ENCODE results near the gene CD300LF.

Gene CD300LF

DNA sequence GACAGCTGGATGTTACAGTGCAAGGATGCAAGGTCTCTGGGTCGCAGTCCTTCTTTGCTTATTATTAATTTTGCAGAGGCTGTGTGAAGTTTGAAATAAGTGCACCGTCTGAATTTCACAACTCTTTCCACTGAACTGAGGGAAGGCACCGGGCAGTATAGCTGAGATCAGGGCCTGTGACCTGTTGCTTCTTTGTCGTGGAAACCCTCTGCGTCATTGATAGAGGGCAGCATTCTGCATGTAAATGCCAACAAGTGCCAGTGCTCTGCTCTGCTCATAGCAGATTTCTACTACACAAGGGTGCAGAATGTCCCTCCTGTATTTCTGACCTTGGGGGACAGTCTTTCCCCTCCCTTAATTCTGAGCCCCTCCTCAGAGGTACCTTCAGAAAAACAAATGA lies 26.0 kb downstream of the CD300LF start:
- Histone ChIP-seq H3K36me3 (ENCODE audit: insufficient read depth, low read length) (no peaks in the 10 kb centered on the region), H3K4me1 (ENCODE audit: insufficient read depth, low read length) (no peaks in the 10 kb centered on the region), H3K27ac (ENCODE audit: low read length) (no peak overlapping the region), H3K79me2 (ENCODE audit: insufficient read depth, low read length) (no peaks in the 10 kb centered on the region), H3K9me3 (ENCODE audit: insufficient read depth, low read length, severe bottlenecking) (no peaks in the 10 kb centered on the region), H3K9ac (ENCODE audit: low read depth, low read length) (no peak overlapping the region), H3K27me3 (ENCODE audit: insufficient read depth, low read length, poor library complexity) (peaks cover 10% of the 10 kb centered on the region), H3K4me2 (ENCODE audit: insufficient read depth, low read length) (no peak overlapping the region), H3K4me3 (ENCODE audit: low read depth in 1 of 2, low read length in 2 of 2) (no peak overlapping the region), H4K20me1 (ENCODE audit: insufficient read depth, low read length) (no peaks in the 10 kb centered on the region), H2AFZ (ENCODE audit: low read depth, low read length) (no peak overlapping the region)
- ATAC-seq (ENCODE audit: insufficient read depth, low read depth) (no peak), DNase-seq (no peak)
- TF ChIP-seq CTCF (IDR thresholded peaks at IDR 0.05; ENCODE audit: borderline replicate concordance, extremely low read depth, low read length, poor library complexity, severe bottlenecking) (peak; percentile 24), EZH2 (IDR thresholded peaks at IDR 0.05; ENCODE audit: borderline replicate concordance, low read depth, low read length, severe bottlenecking) (no peak)

DNA sequence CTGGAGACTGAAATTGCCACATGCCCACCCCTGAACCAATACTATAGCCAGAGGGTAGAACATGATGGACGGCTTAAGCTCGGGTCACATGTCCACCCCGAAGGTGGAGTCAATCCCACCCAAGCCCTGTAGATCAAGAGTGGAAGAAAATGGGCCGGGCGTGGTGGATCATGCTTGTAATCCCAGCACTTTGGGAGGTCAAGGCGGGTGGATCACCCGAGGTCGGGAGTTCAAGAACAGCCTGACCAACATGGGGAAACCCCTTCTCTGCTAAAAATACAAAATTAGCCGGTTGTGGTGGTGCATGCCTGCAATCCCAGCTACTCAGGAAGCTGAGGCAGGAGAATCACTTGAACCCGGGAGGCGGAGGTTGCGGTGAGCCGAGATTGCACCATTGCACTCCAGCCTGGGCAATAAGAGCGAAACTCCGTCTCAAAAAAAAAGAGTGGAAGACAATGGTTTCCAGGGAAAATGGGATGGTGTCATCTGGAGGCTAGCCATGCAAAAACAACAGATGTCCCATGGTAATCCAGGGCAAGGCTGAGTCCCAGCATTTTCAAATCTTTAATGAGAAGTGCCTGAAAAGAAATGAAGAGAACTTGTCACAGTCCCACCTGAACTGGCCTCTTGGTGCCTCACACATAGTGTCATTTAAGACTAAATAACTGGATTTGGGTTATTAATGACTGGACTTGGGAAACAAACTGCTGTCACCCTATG lies 30.1 kb downstream of the CD300LF start:
- H3K9me3 ChIP-seq (ENCODE audit: insufficient read depth, low read length, severe bottlenecking): no peaks in the 10 kb centered on the region
- peaks cover 4% of the 10 kb centered on the region for H3K27me3 ChIP-seq (ENCODE audit: insufficient read depth, low read length, poor library complexity)
- H3K27ac ChIP-seq (ENCODE audit: low read length): no peak overlapping the region
- H3K36me3 ChIP-seq (ENCODE audit: insufficient read depth, low read length): no peaks in the 10 kb centered on the region
- ATAC-seq (ENCODE audit: insufficient read depth, low read depth) (no peak), DNase-seq (no peak)
- no peak overlapping the region for H3K9ac ChIP-seq (ENCODE audit: low read depth, low read length)
- H3K4me1 ChIP-seq (ENCODE audit: insufficient read depth, low read length): no peaks in the 10 kb centered on the region
- H4K20me1 ChIP-seq (ENCODE audit: insufficient read depth, low read length): no peaks in the 10 kb centered on the region
- no peak overlapping the region for H2AFZ ChIP-seq (ENCODE audit: low read depth, low read length)
- H3K79me2 ChIP-seq (ENCODE audit: insufficient read depth, low read length): no peaks in the 10 kb centered on the region
- H3K4me2 ChIP-seq (ENCODE audit: insufficient read depth, low read length): no peak overlapping the region
- H3K4me3 ChIP-seq (ENCODE audit: low read depth in 1 of 2, low read length in 2 of 2): no peak overlapping the region
- no peak for TF ChIP-seq CTCF (IDR thresholded peaks at IDR 0.05; ENCODE audit: borderline replicate concordance, extremely low read depth, low read length, poor library complexity, severe bottlenecking)
- no peak for TF ChIP-seq EZH2 (IDR thresholded peaks at IDR 0.05; ENCODE audit: borderline replicate concordance, low read depth, low read length, severe bottlenecking)

GRCh38 chr17:74682028-74682427 lies 30.7 kb downstream of the CD300LF start:
- Histone ChIP-seq H3K4me1 (ENCODE audit: insufficient read depth, low read length) (no peaks in the 10 kb centered on the region), H2AFZ (ENCODE audit: low read depth, low read length) (no peak overlapping the region), H3K4me3 (ENCODE audit: low read depth in 1 of 2, low read length in 2 of 2) (no peak overlapping the region), H3K9ac (ENCODE audit: low read depth, low read length) (no peak overlapping the region), H4K20me1 (ENCODE audit: insufficient read depth, low read length) (no peaks in the 10 kb centered on the region), H3K79me2 (ENCODE audit: insufficient read depth, low read length) (no peaks in the 10 kb centered on the region), H3K27ac (ENCODE audit: low read length) (no peak overlapping the region), H3K27me3 (ENCODE audit: insufficient read depth, low read length, poor library complexity) (peaks cover 4% of the 10 kb centered on the region), H3K4me2 (ENCODE audit: insufficient read depth, low read length) (no peak overlapping the region), H3K9me3 (ENCODE audit: insufficient read depth, low read length, severe bottlenecking) (no peaks in the 10 kb centered on the region), H3K36me3 (ENCODE audit: insufficient read depth, low read length) (no peaks in the 10 kb centered on the region)
- DNase-seq (no peak), ATAC-seq (ENCODE audit: insufficient read depth, low read depth) (no peak)
- TF ChIP-seq EZH2 (IDR thresholded peaks at IDR 0.05; ENCODE audit: borderline replicate concordance, low read depth, low read length, severe bottlenecking): no peak
- no peak for TF ChIP-seq CTCF (IDR thresholded peaks at IDR 0.05; ENCODE audit: borderline replicate concordance, extremely low read depth, low read length, poor library complexity, severe bottlenecking)
